ENCODE data around the gene TMEM248. TPM values are rescaled to one million over a fixed set of nuclear protein-coding genes. Genes with fewer than 3 reads are reported as not detected.
"Not testable (repeated sequence)": the region's sequence is repeated elsewhere in the genome, so short reads cannot be mapped to it uniquely, and the experiment has no call there.

The TMEM248 gene, protein sequence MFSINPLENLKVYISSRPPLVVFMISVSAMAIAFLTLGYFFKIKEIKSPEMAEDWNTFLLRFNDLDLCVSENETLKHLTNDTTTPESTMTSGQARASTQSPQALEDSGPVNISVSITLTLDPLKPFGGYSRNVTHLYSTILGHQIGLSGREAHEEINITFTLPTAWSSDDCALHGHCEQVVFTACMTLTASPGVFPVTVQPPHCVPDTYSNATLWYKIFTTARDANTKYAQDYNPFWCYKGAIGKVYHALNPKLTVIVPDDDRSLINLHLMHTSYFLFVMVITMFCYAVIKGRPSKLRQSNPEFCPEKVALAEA
- total RNA-seq = 45.9 TPM
- long read RNA-seq, full-length matches to known transcripts = 20 of 22 reads
- long read RNA-seq, partial matches to known transcripts = 1 of 22 reads
- long read RNA-seq, other reads (novel, unspliced or antisense) = 1 of 22 reads

DNA sequence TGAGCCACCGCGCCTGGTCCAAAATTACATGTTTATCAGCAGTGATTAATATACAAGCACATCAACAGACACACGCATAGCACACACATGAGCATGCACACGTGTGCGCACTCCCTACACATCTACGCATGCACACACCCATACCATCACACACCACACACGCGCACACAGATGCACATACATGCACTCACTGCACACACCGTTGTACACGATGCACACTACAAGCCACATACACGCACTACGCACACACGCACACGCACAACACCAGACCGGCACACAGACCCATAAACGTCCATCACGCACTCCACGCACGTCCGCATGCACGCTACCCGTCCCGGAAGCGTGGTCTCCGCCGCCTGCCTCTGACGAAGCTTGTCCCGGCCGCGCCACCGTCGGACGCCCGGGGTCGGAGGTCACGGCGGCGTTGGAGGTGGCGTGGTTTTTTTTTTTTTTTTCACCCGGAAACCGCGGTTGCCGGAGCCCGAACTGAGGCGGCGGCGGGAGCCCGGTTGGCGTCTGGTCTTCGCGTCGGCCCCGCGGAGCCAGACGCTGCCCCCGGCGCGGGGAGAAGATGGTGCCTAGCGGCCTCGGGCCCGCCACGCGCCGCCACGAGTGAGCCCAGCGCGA is at the start of gene TMEM248:
Gene TMEM248, plus strand, starts transcription at position 457 of the 627 bp plus-strand sequence. CDS start 20,641 bp downstream, outside the sequence.
- ATAC-seq = peak; percentile 97
- peak; percentile 95 for DNase-seq (ENCODE audit: missing footprints)
- intact Hi-C loops (cut with DNase I) = loop anchor here (2.0 to 10.0 kb wide), 2 partner anchors 74 to 76 kb away; partner anchors contain the start of gene SBDS

DNA sequence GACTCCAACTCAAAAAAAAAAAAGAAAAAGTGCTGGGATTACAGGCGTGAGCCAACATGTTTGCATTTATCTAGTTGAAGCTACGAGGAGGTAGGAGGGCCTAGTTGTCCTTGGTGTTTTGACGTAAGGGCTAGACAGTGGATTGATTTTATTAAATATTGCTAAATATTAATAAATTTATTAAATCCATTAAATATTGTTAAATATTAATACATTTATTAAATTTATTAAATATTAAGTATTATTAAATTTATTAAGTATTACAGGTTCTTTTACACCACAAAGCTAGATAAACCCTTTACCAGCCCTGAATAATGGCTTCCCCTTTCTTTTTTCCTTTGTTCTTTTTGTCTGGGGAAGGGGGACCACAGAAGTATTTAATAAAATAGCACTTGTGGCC is 47.5 kb upstream of the TMEM248 start:
- no peak for ATAC-seq
- intact Hi-C loops (cut with DNase I) = no loop called here
- no peak for DNase-seq (ENCODE audit: missing footprints)

DNA sequence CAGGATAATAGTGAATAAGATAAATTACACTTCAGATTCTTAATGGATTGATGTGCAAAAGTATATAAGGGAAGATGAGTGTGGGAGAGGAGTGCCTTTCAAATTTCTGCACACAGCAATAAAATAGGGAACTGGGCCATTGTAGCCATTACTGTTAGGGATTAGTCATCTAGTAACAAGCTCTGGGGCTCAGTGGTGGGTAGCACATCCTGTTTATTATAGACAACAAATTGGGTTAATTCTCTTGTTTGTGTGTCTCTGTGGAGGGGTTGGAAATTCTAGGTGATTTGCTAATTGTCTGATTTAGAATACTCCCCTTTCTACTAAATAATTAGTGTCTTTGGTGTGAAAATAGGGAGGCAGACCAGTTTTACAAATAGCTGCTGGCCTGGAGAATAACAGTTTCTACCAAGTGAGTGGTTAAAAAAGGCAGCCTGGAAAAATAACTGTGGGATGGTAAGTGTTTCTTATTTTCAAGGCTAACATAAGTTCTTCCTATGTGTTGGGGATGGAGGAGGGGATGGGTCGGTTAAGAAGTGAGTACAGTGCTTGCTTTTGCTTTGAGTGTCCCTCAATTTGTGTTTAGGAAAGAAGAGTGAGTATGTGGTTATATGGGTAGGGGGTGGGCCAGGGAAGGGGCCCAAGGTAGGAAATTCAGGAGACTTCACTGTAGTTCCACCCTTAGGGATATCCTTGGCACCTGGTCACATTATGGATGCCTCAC is 43.3 kb upstream of the TMEM248 start:
- no peak for DNase-seq (ENCODE audit: missing footprints)
- intact Hi-C loops (cut with DNase I) = no loop called here
- no peak for ATAC-seq

DNA sequence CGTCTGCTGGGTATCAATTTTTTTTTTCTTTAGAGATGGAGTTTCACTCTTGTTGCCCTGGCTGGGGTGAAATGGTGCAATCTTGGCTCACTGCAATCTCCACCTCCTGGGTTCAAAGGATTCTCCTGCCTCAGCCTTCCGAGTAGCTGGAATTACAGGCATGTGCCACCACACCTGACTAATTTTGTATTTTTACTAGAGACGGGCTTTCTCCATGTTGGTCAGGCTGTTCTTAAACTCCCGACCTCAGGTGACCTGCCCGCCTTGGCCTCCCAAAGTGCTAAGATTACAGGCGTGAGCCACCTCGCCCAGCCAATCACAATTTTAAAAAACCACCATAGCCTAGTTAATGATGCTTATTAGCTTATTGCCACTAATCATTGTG is 42.7 kb upstream of the TMEM248 start:
- ATAC-seq; intact Hi-C loops (cut with DNase I); DNase-seq (ENCODE audit: missing footprints): not testable (repeated sequence)

DNA sequence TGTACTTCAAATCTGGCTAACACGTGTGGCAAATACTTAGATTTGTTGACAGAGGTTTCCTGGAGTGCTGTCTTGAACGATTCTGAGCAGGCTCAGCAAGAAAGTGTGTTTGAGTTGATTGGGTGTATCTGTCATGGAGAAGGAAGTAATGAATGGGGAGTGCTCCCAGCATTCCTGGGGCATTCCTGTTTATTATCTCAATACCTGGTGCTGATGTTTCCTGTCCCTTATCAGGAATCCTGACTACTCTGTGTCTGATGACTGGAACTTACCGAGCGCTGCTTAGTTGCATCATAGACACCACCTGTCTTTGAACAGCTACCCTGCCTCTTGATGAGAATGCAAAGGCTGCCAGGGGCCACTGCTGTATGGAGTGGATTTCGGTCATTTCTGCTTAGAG is 41.0 kb upstream of the TMEM248 start:
- ATAC-seq (no peak), DNase-seq (ENCODE audit: missing footprints) (no peak)
- intact Hi-C loops (cut with DNase I) = no loop called here

DNA sequence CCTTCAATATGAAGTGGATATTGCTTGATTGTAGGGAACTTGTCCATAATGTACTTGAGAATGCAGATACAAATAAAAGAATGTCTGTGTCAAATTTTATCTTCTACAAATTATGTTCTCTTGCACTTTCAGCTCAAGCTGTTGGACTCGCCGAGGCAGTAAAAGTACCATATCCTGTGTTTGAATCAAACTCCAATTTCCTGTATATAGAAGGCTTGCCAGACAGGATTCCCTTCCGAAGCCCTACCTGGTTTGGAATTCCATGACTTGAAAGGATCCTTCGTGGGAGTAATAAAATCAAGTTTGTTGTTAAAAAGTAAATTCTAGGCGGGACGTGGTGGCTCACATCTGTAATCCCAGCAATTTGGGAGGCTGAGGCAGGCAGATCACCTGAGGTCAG is 40.4 kb upstream of the TMEM248 start:
- ATAC-seq; intact Hi-C loops (cut with DNase I); DNase-seq (ENCODE audit: missing footprints): not testable (repeated sequence)

DNA sequence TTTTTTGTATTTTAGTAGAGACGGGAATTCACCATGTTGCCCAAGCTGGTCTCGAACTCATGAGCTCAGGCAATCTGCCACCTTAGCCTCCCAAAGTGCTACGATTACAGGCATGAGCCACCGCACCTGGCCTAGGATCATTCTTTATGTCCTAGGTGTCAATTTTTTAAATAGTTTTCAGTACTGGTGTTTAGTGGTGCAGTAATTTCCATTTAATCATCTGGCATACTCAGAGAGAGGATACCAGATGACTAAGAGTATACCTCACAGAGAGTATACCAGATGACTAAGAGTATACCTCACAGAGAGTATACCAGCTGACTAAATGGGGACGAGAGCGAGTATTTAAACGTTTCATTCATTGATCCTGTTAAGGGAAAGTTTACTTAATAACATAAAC is 37.3 kb upstream of the TMEM248 start:
- intact Hi-C loops (cut with DNase I) = no loop called here
- ATAC-seq = no peak
- DNase-seq (ENCODE audit: missing footprints) = no peak

DNA sequence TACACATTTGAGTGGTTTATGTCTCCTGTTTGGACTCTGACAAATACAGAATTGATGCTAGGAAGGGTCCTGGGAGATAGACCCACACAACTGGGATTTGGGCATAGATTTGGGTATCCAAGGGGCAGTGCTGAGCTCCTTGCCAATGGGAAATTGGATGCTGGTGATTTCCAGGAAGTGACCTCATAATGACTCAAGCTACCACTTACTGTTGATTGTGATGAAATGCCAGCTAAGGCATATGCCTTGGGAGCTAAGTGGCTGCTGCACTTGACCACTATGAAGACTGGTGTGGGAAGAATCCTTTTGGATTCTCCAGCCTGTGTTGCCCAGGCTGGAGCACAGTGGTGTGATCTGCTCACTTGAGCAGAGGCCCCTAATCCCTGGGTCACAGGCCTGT is 36.5 kb upstream of the TMEM248 start:
- DNase-seq (ENCODE audit: missing footprints); intact Hi-C loops (cut with DNase I); ATAC-seq: not testable (repeated sequence)

DNA sequence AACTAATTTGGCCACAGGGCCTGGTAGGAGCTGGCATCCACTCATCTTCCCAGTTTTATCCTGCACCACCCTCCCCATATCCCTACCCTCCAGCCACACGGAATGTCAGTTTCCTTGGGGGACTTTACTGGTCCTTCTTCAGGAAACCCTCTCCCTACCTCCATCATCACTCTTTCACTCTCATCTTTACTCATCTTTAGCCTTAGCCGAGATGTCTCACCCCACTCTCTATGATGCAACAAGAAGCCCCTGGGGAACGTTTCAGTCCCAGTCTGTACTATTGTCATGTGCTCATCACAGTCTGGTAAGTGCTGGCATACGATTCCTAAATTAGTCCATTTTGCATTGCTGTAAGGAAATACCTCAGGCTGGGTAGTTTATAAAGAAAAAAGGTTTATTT is 34.9 kb upstream of the TMEM248 start:
- intact Hi-C loops (cut with DNase I) = no loop called here
- DNase-seq (ENCODE audit: missing footprints) = no peak
- no peak for ATAC-seq

DNA sequence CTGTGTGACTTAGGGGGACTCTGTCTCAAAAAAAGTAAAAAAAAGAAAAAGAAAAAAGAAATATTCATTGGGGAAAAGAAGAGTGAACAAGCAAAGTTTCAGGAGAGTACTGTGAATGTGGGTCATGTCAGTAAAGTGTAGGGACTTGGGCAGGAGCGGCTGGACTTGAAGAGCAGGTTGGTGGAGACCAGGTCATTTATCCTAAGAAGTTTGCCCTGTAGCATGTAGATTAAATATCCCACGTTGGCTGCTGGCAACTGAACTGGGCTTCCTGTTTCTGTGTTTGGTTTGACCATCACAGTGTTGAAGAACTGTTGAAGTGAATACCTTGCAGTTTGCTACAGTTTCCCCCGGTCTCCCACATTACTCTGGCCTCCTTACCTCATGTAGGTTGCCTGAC is 32.8 kb upstream of the TMEM248 start:
- ATAC-seq; intact Hi-C loops (cut with DNase I); DNase-seq (ENCODE audit: missing footprints): not testable (repeated sequence)

DNA sequence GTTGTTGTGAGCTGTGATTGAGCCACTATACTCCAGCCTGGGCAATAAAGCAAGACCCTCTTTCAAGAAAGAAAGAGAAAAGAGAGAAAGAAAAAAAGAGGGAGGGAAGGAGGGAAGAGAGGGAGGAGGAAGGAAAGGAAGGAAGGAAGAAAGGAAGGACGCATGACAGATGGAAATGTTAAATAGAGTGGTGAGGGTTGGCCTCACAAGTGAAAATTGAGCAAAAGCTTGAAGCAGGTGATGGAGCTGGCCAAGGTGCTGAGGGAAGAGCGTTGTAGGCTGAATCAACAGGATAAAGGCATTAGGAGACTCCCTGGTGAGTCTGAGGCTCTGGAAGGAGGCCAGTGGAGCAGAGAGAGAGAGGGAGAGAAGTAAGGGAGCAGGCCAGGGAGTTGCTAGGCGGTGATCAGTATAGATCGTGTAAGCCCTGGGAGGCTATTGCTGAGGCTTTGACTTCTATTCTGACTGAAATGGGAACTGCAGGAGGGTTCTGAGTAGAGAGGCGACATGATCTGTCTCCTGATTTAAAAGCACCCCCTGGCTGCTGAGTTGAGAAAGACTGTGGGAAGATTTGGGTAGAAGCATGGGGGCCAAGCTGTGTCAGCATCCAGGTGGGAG is 26.5 kb upstream of the TMEM248 start:
- no peak for DNase-seq (ENCODE audit: missing footprints)
- no peak for ATAC-seq
- intact Hi-C loops (cut with DNase I) = no loop called here

DNA sequence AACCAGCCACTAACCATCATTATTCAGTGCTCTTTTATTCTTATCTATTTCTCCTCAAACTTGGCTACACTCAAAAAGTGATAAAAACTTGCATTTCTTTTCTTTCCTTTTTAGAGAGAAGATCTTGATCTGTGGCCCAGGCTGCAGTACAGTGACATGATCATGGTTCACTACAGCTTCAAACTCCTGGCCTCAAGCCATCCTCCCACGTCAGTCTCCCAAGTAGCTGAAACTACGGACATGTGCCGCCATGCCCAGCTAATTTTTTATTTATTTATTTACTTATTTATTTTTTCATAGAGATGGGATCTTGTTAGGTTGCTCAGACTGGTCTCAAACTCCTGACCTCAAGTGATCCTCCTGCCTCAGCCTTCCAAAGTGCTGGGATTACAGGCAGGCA is 24.6 kb upstream of the TMEM248 start:
- ATAC-seq (no peak), DNase-seq (ENCODE audit: missing footprints) (no peak)
- intact Hi-C loops (cut with DNase I) = no loop called here

DNA sequence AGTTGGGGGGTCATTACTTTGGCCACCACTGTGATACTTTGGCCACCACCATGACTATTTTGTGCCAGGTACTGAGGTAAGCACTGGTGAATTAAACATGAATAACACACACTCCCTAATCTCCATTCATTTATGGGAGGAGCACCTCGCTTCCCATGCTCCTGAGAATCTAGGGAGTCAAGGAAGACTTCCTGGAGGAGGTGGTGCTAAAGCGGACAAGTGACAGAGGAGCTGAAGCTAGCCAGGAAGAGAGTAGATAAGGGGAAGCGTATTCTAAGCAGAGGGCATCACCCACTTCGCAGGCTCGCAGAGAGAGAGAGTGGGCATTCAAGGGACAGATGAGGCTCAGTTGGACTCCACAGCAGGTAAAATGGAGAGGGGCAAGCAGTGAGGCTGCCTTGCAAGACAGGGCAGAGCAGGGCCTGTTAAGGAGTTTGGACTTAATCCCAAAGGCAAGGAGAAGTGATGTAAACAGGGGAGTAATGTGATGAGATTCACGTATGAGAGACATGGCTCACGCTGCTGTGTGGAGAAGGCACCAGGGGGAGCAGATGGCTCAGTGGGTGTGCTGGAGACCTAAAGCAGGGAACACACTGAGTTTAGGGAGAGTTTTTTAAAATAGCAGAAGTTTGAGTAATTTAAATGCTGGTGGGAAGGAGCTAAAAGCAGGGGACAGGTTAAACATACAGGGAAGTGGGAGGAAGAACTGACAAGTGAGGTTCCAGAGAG is 21.3 kb upstream of the TMEM248 start:
- ATAC-seq = no peak
- intact Hi-C loops (cut with DNase I) = no loop called here
- no peak for DNase-seq (ENCODE audit: missing footprints)

DNA sequence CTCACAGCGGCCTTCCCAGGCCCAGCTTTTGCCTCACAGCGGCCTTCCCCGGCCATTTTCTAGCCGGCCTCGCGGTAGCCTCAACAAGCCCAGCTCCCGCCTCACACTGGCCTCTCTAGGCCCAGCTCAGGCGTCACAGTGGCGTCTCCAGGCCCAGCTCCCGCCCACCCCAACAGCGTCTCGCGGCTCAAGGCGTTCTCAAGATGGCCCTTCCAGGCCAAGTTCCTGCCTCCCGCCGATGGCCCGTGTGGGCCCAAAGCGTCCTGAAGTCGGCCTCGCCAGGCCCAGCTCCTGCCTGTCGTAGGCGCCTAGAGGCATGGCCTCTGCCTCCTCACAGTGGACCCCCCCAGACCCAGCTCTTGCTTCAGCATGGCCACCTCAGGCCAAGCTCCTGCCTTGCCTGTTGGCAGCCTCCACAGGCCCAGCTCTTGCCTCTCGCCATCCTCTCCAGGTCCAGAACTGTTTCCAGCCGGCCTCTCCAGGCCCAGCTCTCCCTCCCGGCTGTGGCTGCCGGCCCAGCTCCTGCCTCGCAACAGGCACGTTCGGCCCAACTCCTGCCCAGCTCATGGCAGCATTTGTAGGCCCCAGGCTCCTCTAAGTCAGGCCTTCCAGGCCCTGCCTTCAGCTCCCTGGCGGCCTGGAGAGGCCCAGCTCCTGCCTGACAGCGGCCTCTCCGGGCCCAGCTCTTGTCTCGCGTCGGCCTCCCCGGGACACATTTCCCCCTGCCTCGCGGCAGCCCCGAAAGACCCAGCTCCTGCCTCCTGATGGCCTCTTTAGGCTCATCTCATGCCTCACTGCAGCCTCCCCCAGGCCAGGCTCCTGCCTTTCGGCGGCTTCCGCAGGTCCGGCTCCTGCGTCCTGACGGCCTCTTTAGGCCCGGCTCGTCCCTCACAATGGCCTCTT is 18.8 kb upstream of the TMEM248 start:
- DNase-seq (ENCODE audit: missing footprints) (no peak), ATAC-seq (no peak)
- intact Hi-C loops (cut with DNase I) = no loop called here

DNA sequence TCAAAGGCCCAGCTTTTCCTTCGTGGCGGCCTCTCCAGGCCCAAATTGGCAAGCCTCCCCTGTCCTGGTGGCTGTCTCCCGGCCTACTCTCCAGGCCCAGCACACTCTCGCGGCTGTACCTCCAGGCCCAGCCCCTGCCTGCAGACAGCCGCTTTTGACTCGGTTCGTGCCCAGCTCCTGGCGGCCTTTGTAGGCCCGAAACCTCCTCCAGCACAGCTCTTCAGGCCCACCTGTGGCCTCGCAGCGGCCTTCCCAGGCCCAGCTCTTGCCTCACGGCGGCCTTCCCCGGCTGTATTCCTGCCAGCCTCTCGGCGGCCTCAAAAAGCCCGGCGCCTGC is 18.2 kb upstream of the TMEM248 start:
- intact Hi-C loops (cut with DNase I) = no loop called here
- no peak for ATAC-seq
- DNase-seq (ENCODE audit: missing footprints) = no peak

DNA sequence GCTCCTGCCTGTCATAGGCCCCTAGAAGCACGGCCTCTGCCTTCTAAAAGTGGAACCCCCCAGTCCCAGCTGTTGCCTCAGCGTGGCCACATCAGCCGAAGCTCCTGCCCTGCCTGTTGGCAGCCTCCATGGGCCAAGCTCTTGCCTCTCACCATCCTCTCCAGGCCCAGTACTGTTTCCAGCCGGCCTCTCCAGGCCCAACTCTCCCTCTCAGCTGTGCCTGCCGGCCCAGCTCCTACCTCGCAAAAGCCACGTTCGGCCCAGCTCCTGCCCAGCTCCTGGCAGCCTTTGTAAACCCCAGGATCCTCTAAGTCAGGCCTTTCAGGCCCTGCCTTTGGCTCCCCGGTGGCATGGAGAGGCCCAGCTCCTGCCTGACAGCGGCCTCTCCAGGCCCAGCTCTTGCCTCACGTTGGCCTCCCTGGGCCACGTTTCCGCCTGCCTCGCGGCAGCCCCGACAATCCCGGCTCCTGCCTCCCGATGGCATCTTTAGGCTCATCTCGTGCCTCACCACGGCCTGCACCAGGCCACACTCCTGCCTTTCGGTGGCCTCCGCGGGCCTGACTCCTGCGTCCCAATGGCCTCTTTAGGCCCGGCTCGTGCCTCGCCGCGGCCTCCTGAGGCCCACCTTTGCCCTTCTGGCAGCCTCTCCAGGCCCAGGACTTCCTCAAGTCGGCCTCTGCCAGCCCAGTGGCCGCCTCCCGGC is 17.5 kb upstream of the TMEM248 start:
- intact Hi-C loops (cut with DNase I) = no loop called here

DNA sequence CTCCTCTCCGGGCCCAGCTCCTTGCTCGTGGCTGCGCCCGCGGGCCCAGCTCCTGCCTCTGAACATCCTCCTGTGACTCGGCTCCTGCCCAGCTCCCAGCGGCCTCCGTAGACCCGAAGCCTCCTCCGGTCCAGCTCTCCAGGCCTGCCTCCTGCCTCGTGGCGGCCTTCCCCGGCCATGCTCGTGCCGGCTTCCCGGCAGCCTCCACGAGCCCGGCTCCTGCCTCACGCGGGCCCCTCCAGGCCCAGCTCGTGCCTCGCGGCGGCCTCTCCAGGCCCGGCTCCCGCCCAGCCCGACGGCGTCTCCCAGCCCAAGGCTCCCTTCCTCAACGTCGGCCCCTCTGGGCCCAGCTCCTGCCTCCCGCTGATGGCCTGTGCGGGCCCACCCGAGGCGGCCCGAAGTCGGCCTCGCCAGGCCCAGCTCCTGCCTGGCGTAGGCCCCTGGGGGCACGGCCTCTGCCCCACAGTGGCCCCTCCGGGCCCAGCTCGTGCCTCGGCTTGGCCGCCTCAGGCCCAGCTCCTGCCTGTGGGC is 16.9 kb upstream of the TMEM248 start:
- ATAC-seq (no peak), DNase-seq (ENCODE audit: missing footprints) (no peak)
- intact Hi-C loops (cut with DNase I) = no loop called here

More for the DNA sequence above, 17.5 kb upstream of the TMEM248 start:
- no peak for DNase-seq (ENCODE audit: missing footprints)
- no peak for ATAC-seq

Data from Right ventricle myocardium inferior (tissue), 1 donor.